DMS153 treated with DMSO at 0.1 percent for 48 hours (cell line): ENCODE measurements around the gene ZFPM1.

Source experiments
- DNase-seq: peaks from one replicate; lab custom pipeline; 2025; ENCODE audit not compliant: unreplicated experiment; lab: John Stamatoyannopoulos, UW

Gene ZFPM1

GRCh38 chr16:88433632-88434352, 19.3 kb upstream of the ZFPM1 start:
- DNase-seq = no peak

DNA sequence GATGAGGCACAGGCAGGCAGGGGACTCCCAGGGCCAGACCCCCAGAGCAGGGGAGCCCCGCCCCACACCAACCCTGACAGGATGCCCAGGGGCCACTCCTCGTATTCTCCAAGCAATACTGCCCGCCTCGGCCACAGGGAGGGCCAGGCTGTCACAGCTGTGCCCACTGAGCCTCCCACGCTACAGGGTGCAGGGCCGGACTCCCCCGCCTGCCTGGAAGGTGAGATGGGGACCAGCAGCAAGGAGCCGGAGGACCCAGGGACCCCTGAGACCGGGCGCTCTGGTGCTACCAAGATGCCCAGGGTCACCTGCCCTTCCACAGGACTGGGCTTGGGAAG, 18.8 kb upstream of the ZFPM1 start:
- no peak for DNase-seq

DNA sequence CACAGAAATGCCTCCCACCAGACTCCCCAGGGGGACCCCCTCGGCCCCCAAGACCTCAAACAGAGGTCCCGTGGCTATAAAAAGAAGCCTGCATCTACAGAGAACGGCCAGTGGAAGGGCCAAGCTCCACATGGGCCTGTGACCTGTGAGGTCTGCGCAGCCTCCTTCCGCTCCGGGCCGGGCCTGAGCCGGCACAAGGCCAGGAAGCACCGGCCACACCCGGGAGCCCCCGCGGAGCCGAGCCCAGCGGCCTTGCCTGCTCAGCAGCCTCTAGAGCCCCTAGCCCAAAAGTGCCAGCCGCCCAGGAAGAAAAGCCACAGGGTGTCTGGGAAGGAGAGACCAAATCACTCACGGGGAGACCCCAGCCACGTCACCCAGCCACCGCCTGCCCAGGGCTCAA, 18.3 kb upstream of the ZFPM1 start:
- no peak for DNase-seq

- no peak for DNase-seq
These were observed 17.4 kb upstream of the ZFPM1 start for GRCh38 chr16:88435437-88436355.

DNA sequence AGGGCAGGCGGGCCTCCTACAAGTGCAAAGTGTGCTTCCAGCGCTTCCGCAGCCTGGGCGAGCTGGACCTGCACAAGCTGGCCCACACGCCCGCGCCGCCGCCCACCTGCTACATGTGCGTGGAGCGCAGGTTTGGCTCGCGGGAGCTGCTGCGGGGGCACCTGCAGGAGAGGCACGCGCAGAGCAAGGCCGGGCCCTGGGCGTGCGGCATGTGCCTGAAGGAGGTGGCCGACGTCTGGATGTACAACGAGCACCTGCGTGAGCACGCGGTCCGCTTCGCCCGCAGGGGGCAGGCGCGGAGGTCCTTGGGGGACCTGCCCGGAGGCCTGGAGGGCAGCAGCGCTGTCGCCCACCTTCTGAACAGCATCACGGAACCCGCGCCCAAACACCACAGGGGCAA, 16.3 kb upstream of the ZFPM1 start:
- no peak for DNase-seq

DNA sequence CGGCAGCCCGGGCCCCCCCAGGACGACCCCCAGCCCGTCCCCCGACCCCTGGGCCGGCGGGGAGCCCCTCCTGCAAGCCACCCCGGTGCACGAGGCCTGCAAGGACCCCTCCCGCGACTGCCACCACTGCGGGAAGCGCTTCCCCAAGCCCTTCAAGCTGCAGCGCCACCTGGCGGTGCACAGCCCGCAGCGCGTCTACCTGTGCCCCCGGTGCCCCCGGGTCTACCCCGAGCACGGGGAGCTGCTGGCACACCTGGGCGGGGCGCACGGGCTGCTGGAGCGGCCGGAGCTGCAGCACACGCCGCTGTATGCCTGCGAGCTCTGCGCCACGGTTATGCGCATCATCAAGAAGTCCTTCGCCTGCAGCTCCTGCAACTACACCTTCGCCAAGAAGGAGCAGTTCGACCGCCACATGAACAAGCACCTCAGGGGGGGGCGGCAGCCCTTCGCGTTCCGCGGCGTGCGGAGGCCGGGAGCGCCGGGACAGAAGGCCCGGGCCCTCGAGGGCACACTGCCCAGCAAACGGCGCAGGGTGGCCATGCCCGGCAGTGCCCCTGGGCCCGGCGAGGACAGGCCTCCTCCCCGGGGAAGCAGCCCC, 15.6 kb upstream of the ZFPM1 start:
- DNase-seq = peak; percentile 40

DNA sequence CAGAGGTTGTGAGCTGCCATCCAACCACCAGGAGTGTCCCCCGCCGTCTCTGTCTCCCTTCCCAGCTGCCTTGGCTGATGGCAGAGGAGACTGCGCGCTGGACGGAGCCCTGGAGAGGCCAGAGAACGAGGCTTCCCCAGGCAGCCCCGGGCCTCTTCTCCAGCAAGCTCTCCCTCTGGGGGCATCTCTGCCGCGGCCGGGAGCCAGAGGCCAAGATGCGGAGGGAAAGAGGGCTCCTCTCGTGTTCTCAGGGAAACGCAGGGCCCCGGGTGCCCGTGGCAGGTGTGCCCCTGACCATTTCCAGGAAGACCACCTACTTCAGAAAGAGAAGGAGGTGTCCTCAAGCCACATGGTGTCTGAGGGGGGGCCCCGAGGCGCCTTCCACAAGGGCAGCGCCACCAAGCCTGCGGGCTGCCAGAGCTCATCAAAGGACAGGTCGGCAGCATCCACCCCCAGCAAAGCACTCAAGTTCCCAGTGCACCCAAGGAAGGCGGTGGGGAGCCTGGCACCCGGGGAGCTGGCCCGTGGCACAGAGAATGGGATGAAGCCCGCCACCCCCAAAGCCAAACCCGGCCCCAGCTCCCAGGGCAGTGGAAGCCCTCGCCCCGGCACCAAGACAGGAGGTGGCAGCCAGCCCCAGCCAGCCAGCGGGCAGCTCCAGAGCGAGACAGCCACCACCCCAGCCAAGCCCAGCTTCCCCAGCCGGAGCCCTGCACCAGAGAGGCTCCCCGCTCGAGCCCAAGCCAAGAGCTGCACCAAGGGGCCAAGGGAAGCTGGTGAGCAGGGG, 14.8 kb upstream of the ZFPM1 start:
- DNase-seq = no peak

DNA sequence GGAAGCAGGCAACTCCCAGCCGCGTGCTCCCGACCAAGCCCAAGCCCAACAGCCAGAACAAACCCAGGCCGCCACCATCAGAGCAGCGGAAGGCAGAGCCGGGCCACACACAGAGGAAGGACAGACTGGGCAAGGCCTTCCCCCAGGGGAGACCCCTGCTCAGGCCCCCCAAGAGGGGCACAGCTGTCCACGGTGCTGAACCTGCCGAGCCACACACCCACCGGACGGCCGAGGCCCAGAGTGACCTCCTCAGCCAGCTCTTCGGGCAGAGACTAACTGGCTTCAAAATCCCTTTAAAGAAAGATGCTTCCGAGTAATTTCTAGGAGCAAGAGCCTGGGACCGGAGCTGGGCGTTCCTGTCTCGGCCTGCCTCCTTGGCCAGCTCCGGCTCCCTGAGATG, 14.1 kb upstream of the ZFPM1 start:
- no peak for DNase-seq

DNA sequence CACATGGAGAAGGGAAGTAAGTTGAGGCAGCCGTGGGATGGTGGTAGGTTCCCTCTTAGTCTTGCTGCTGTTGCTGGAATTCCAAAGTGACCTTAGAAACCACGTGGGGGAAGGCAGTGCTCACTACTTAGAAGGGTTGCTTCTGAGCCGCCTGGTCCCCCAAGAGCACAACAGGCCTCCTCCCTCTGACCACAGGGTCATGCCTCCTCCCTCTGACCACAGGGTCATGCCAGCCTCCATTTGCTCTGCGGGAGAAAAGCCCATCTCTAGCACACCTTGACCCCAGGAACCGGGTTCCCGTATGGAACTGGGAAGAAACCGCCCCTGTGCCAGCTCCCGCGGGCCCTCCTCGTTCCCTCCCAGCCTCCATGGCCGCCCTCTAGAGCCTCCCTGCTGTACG, 13.4 kb upstream of the ZFPM1 start:
- DNase-seq = no peak

- DNase-seq = no peak
These were observed 13.0 kb upstream of the ZFPM1 start for GRCh38 chr16:88440111-88440510.

- no peak for DNase-seq
These were observed 12.2 kb upstream of the ZFPM1 start for GRCh38 chr16:88440686-88441405.

DNA sequence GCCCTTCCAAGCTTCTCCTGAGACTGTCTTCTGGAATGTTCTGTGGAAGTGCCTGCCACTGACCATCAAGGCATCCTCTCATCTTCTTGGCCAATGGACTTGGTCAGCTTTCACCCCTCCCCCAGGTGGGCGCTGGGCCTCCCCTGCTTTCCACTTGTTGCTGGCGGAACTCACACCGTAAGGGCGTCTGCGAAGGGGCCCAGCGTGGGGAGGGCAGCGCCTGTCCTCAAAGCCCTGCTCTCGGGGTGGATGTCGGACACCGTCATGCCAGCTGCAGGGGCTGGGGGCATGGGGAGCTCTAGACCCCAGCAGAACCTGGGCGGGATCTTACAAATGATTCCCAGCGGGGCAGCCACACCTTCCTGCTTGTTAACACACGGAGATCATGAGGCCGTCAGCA, 11.6 kb upstream of the ZFPM1 start:
- no peak for DNase-seq

DNA sequence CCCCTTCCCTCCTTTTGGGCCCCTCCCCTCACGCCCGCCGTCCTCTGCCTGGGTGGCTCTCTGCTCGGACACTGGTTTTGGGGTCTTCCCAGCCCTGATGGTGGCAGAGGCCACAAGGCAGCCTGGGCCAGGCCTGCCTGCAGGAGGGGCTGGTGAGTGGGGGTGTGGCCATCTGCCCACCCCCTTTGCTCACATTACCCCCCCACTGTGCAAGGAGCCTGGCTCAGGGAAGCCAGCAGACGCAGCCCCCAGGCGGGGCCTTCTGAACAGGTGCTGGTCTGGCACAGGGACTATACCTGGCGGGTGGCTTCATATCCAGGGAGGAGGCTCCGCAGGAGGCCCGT, 10.7 kb upstream of the ZFPM1 start:
- no peak for DNase-seq

DNA sequence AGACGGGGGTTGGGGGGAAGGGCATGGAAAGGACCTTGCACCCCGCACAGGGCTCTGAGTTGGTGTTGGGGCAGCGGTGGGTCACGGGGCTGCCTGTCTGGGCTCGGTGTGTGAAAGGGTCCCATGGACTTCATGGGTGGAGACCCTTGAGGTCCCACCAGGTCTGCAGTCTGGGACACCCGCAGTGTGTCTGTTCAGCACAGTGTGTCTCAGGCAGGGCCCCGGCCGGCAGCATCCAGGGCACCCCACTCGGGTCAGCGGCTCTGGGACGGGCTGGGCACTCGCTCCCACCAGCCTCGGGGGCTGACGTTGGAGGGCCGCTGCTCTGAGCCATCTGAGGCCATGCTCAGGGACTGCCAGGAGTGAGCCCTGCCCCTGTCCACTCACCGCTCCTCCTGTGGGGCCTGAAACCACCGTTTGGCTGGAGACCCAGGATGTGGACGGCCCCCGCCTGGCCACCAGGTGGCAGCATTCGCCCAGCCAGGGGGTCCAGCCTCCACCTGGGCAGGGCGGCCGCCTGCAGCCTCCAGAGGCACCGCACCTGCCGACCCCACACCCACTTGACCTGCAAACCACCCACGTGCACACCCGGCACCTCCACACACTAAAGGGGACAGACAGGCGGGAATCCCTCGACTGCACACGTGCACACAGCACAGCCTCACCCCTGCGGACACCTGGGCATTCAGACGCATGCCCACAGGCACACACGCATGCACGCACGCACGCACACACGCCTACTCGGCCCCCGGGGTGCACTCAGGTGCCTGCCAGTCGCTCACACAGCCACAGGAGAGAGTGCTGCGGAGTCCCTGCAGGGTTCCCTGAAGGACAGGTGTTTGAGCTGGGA, 10.1 kb upstream of the ZFPM1 start:
- peak; percentile 65 for DNase-seq

- DNase-seq = peak; percentile 19
These were observed 8.1 kb upstream of the ZFPM1 start for GRCh38 chr16:88444826-88445582.

- no peak for DNase-seq
These were observed 7.5 kb upstream of the ZFPM1 start for GRCh38 chr16:88445583-88445960.

- DNase-seq = no peak
These were observed 7.0 kb upstream of the ZFPM1 start for GRCh38 chr16:88446061-88446460.

DNA sequence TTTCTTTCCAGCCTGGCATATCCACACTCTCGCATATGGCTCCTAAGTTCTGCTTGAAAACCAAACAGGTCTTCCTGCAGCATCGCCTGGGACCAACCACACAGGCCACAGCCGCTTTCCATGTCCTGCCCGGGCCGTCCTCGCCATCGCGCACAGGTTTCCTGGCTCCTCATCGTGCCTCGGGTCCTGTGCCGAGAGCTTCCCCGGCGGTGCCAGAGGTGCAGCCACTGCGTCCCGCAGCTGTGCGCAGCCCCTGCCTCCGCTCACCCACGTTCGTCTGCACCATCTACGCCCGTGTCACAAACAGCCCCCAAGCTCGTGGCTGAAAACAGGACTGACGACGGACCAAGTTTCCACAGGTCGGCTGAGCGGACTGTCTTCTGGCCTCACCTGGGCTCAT, 6.3 kb upstream of the ZFPM1 start:
- no peak for DNase-seq

GRCh38 chr16:88447881-88448280, 5.2 kb upstream of the ZFPM1 start:
- no peak for DNase-seq
